K562 (cell line): ENCODE measurements around the gene UNC119. TPM values are rescaled to one million over a fixed set of nuclear protein-coding genes. Genes with fewer than 3 reads are reported as not detected.

Source experiments
- ATF1 ChIP-seq, 2 experiments: fragments of 450-650 bp in 1 of 2; IDR thresholded peaks; 2 replicates each; pipeline ENCODE4 v1.6.1; 2016; ENCODE audit warnings: missing compliant biosample characterization in 1 of 2, missing genetic modification characterization in 1 of 2
- BACH1 ChIP-seq: fragments of 200-800 bp; sonication (Bioruptor generic); IDR thresholded peaks from 2 replicates; pipeline ENCODE4 v1.6.1; 2016; ENCODE audit warnings: missing genetic modification characterization, missing compliant biosample characterization
- E2F5 ChIP-seq: sonication (generic); formaldehyde crosslinking; IDR thresholded peaks from 2 replicates; pipeline ENCODE4 v1.8.0; 2022; ENCODE audit warnings: mild to moderate bottlenecking, missing genetic modification reagents
- EHMT2 ChIP-seq: fragments of 450-650 bp; IDR thresholded peaks from 2 replicates; pipeline ENCODE4 v1.6.1; 2018; ENCODE audit warnings: antibody characterized with exemption
- HDAC1 ChIP-seq, 2 experiments: fragments of 450-650 bp; IDR thresholded peaks; 2 replicates each; pipeline ENCODE4 v1.6.1; 2016 to 2017; ENCODE audit warnings: inconsistent platforms in 1 of 2, mild to moderate bottlenecking in 1 of 2, moderate library complexity in 1 of 2
- MAX ChIP-seq: sonication (generic); formaldehyde crosslinking; IDR thresholded peaks from 2 replicates; pipeline ENCODE4 v1.9.0; 2022; ENCODE audit warnings: mild to moderate bottlenecking, missing genetic modification reagents
- MYC ChIP-seq, 2 experiments: fragments of 250-450 bp in 1 of 2; sonication (Bioruptor Pico) in 1 of 2; IDR thresholded peaks; 2 replicates each; pipeline versions ENCODE4 v1.5.1 to v1.6.1; 2012 to 2021; ENCODE audit warnings: low read depth in 2 of 2, borderline replicate concordance in 1 of 2, improper control_type of control experiment in 1 of 2, low read length in 1 of 2, mild to moderate bottlenecking in 1 of 2, moderate library complexity in 1 of 2
- PCBP2 ChIP-seq: fragments of 200-400 bp; formaldehyde crosslinking; IDR thresholded peaks from 2 replicates; pipeline ENCODE4 v1.6.1; 2018; ENCODE audit warnings: low read length, low read depth, mild to moderate bottlenecking, moderate library complexity; ENCODE audit not compliant: poor library complexity, severe bottlenecking
- POLR2AphosphoS2 ChIP-seq: IDR thresholded peaks from 2 replicates; pipeline ENCODE4 v1.6.1; 2012; ENCODE audit warnings: low read length, improper control_type of control experiment
- PRMT5 ChIP-seq: sonication (generic); formaldehyde crosslinking; IDR thresholded peaks from 2 replicates; pipeline ENCODE4 v1.5.0; 2020; ENCODE audit warnings: missing genetic modification reagents
- STAT5A ChIP-seq: IDR thresholded peaks from 2 replicates; pipeline ENCODE4 v1.6.1; 2012; ENCODE audit warnings: low read length, inconsistent platforms, borderline replicate concordance
- TAF1 ChIP-seq: IDR thresholded peaks from 2 replicates; pipeline ENCODE4 v1.6.1; 2011; ENCODE audit warnings: mild to moderate bottlenecking, low read length, moderate library complexity; ENCODE audit not compliant: insufficient read depth, control insufficient read depth, severe bottlenecking; ENCODE audit errors: extremely low read depth
- ZEB2 ChIP-seq: fragments of 450-650 bp; IDR thresholded peaks from 2 replicates; pipeline ENCODE4 v1.6.1; 2016
- ZNF280A ChIP-seq: fragments of 450-650 bp; IDR thresholded peaks from 2 replicates; pipeline ENCODE4 v1.6.1; 2018; ENCODE audit warnings: mild to moderate bottlenecking, low read depth; ENCODE audit not compliant: partially characterized antibody
- ZNF324 ChIP-seq: fragments of 250-450 bp; sonication (Bioruptor Pico); IDR thresholded peaks from 2 replicates; pipeline ENCODE4 v1.4.0; 2020; ENCODE audit warnings: mild to moderate bottlenecking
- ZNF699 ChIP-seq: fragments of 250-450 bp; sonication (Bioruptor Pico); IDR thresholded peaks from 2 replicates; pipeline ENCODE4 v1.8.0; 2021; ENCODE audit warnings: mild to moderate bottlenecking, moderate library complexity; ENCODE audit not compliant: insufficient replicate concordance
- polyA plus RNA-seq, 8 experiments: library from polyadenylated mRNA; depleted of rRNA in 4 of 8; stranded (reverse) in 5 of 8; unstranded in 3 of 8; fragments of >200 nt; fragmentation: Nextera tagmentation in 2 of 8; fragmentation: Illumina TruSeq in 1 of 8; extraction: Ambion mirVana in 2 of 8; extraction: Trizol in 1 of 8; gene quantifications; 2 replicates each; pipeline versions ENCODE4 v1.2.1 to v1.2.3, GENCODE V29; 2011 to 2014; ENCODE audit warnings: inconsistent platforms in 1 of 8, missing spikeins in 1 of 8
- total RNA-seq, 7 experiments: library from RNA; depleted of rRNA in 6 of 7; stranded (reverse); fragments of >200 nt in 6 of 7; fragmentation: Illumina TruSeq in 2 of 7; extraction: Trizol in 2 of 7; gene quantifications; 2 replicates each; pipeline versions ENCODE4 v1.2.1 to v1.2.3, GENCODE V29; 2011 to 2021; ENCODE audit warnings: low replicate concordance in 1 of 7
- TF ChIP-seq, protein P1 (sequence below): IDR thresholded peaks from 2 replicates; pipeline ENCODE4 v1.6.1; 2011; ENCODE audit not compliant: insufficient read length; ENCODE audit errors: extremely low read depth
- TF ChIP-seq, protein P2 (sequence below): fragments of 250-450 bp; sonication (Bioruptor Pico); IDR thresholded peaks from 2 replicates; pipeline ENCODE4 v1.4.0; 2020; ENCODE audit warnings: borderline replicate concordance
- TF ChIP-seq, protein P3 (sequence below), 2 experiments: fragments of 250-450 bp in 1 of 2; fragments of 450-650 bp in 1 of 2; sonication (Bioruptor Pico) in 1 of 2; IDR thresholded peaks; 2 replicates each; pipeline versions ENCODE4 v1.6.1 to v1.8.0; 2016 to 2021; ENCODE audit warnings: mild to moderate bottlenecking in 2 of 2, moderate library complexity in 2 of 2, missing compliant biosample characterization in 1 of 2, missing genetic modification characterization in 1 of 2
- TF ChIP-seq, protein P4 (sequence below): sonication (generic); formaldehyde crosslinking; IDR thresholded peaks from 2 replicates; pipeline ENCODE4 v1.8.1; 2022; ENCODE audit warnings: missing genetic modification reagents

Gene UNC119
- total and polyA plus RNA-seq, 9 of the 15 experiments (the other 6 are each of a cell fraction or from before 2014, with no cell fraction given): 0.37 to 47.7 (median 16.3) TPM

DNA sequence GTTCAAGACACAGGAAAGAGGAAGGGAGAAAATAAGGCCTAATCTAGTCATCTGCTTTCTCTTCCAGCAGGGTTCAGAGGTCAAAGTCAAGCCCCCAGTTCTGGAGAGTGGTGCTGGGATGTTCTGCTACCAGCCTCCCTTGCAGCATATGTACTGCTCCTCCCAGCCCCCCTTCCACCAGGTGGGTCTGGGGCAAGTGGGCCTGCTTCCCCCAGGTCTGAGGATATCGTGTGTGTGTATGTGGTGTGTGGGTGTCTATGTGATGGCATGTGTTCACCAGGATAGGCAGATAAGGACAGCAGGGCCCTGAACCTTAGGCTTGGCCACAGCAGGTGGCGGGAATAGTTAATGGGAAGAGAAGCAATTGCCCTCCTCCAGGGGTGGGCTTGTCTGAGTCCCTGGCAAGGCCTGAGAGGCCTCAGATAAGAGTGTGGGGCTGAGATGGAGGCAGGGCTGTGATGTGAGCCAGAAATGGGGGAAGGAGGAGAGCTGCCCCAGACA lies 25.2 kb downstream of the UNC119 start (continued):
- TF ChIP-seq, protein P1, sequence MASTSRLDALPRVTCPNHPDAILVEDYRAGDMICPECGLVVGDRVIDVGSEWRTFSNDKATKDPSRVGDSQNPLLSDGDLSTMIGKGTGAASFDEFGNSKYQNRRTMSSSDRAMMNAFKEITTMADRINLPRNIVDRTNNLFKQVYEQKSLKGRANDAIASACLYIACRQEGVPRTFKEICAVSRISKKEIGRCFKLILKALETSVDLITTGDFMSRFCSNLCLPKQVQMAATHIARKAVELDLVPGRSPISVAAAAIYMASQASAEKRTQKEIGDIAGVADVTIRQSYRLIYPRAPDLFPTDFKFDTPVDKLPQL: no peak
- TF ChIP-seq, protein P2, sequence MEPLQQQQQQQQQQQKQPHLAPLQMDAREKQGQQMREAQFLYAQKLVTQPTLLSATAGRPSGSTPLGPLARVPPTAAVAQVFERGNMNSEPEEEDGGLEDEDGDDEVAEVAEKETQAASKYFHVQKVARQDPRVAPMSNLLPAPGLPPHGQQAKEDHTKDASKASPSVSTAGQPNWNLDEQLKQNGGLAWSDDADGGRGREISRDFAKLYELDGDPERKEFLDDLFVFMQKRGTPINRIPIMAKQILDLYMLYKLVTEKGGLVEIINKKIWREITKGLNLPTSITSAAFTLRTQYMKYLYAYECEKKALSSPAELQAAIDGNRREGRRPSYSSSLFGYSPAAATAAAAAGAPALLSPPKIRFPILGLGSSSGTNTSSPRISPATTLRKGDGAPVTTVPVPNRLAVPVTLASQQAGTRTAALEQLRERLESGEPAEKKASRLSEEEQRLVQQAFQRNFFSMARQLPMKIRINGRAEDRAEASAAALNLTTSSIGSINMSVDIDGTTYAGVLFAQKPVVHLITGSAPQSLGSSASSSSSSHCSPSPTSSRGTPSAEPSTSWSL (CRISPR knock-in tag): no peak
- TF ChIP-seq, protein P3, sequence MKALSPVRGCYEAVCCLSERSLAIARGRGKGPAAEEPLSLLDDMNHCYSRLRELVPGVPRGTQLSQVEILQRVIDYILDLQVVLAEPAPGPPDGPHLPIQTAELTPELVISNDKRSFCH (CRISPR knock-in tag; IDR thresholded peaks at IDR 0.05): no peak
- TF ChIP-seq, protein P3 (tag; IDR thresholded peaks at IDR 0.05): peak; percentile 84
- TF ChIP-seq PCBP2: no peak
- TF ChIP-seq E2F5 (CRISPR knock-in tag): no peak
- peak; percentile 84; the same call in 1 of the 2 replicates for TF ChIP-seq STAT5A
- TF ChIP-seq HDAC1 (IDR thresholded peaks at IDR 0.05): peak in 1 of 2 experiments; percentile 86; a peak in 2 of 4 replicates
- no peak for TF ChIP-seq PRMT5 (CRISPR knock-in tag)
- no peak for TF ChIP-seq ATF1 (CRISPR knock-in tag; IDR thresholded peaks at IDR 0.05)
- peak; percentile 46 for TF ChIP-seq ATF1 (tag; IDR thresholded peaks at IDR 0.05)
- 0 out of 2 replicates have a peak, but pooled peaks have one; percentile 37 for TF ChIP-seq MYC (IDR thresholded peaks at IDR 0.05; ENCODE audit: low read depth, low read length)
- TF ChIP-seq MYC (CRISPR knock-in tag; IDR thresholded peaks at IDR 0.05; ENCODE audit: borderline replicate concordance, low read depth): no peak
- TF ChIP-seq ZEB2: peak; percentile 84; the same call in 1 of the 2 replicates
- no peak for TF ChIP-seq TAF1
- TF ChIP-seq MAX (CRISPR knock-in tag): peak; percentile 68
- TF ChIP-seq, protein P4, sequence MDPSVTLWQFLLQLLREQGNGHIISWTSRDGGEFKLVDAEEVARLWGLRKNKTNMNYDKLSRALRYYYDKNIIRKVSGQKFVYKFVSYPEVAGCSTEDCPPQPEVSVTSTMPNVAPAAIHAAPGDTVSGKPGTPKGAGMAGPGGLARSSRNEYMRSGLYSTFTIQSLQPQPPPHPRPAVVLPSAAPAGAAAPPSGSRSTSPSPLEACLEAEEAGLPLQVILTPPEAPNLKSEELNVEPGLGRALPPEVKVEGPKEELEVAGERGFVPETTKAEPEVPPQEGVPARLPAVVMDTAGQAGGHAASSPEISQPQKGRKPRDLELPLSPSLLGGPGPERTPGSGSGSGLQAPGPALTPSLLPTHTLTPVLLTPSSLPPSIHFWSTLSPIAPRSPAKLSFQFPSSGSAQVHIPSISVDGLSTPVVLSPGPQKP (CRISPR knock-in tag): no peak
- no peak for TF ChIP-seq EHMT2
- TF ChIP-seq POLR2AphosphoS2: no peak
- TF ChIP-seq ZNF699 (CRISPR knock-in tag): no peak
- no peak for TF ChIP-seq ZNF324 (CRISPR knock-in tag)
- no peak for TF ChIP-seq ZNF280A
- TF ChIP-seq BACH1 (tag): no peak
